Endothelial cell of umbilical vein (primary cell): Measurements from ENCODE around the gene EPC1. TPM values are rescaled to one million over a fixed set of nuclear protein-coding genes. Genes with fewer than 3 reads are reported as not detected.

Source experiments
- BruUV-seq: library from RNA; stranded (reverse); fragments of 400-500 nt; replicated peaks from 2 replicates; lab custom pipeline; 2021; lab: Mats Ljungman, UMichigan
- CTCF ChIA-PET: fragments of 300-600, 350-600 bp; sonication (Branson Sonifier 250); formaldehyde crosslinking; loops from one replicate; lab custom pipeline; 2021; ENCODE audit warnings: antibody characterized with exemption, inconsistent platforms; lab: Charles Lee
- POLR2A ChIA-PET: fragments of 300-600, 350-600 bp; sonication (Branson Sonifier 250); formaldehyde crosslinking; loops from one replicate; lab custom pipeline; 2021; ENCODE audit warnings: antibody characterized with exemption, inconsistent platforms; lab: Charles Lee
- DNase-seq: peaks from one replicate; pipeline ENCODE4 v3.0.0-alpha.2; 2011; ENCODE audit warnings: low read depth, low spot score
- FAIRE-seq: peaks from 2 replicates; lab custom pipeline; 2011; peaks lifted over from hg19 to GRCh38; lab: Jason Lieb, UNC
- H2AFZ ChIP-seq: 2 replicates; pipeline ENCODE4 v1.6.0; 2012; ENCODE audit warnings: low read depth, low read length, control low read depth, inconsistent platforms
- H3K27ac ChIP-seq: 2 replicates; pipeline ENCODE4 v1.5.1; 2011; ENCODE audit warnings: low read depth, mild to moderate bottlenecking, control low read depth, low read length, moderate library complexity; ENCODE audit not compliant: insufficient read depth
- H3K27me3 ChIP-seq, 2 experiments: 2 replicates each; pipeline versions ENCODE4 v1.6.0 to v1.6.1; 2011; ENCODE audit warnings: low read length in 2 of 2, mixed read lengths in 1 of 2; ENCODE audit not compliant: control insufficient read depth in 2 of 2, insufficient read depth in 2 of 2
- H3K36me3 ChIP-seq, 2 experiments: 2 replicates in 1 of 2; 3 replicates in 1 of 2; pipeline ENCODE4 v1.5.1; 2011; ENCODE audit warnings: low read length in 2 of 2, mild to moderate bottlenecking in 1 of 2, moderate library complexity in 1 of 2; ENCODE audit not compliant: control insufficient read depth in 2 of 2, insufficient read depth in 2 of 2; ENCODE audit errors: extremely low read depth in 1 of 2
- H3K4me1 ChIP-seq: 3 replicates; pipeline ENCODE4 v1.5.1; 2011; ENCODE audit warnings: mild to moderate bottlenecking, low read length; ENCODE audit not compliant: control insufficient read depth, insufficient read depth; ENCODE audit errors: extremely low read depth
- H3K4me2 ChIP-seq: 2 replicates; pipeline ENCODE4 v1.6.1; 2011; ENCODE audit warnings: low read length, control low read depth, mixed read lengths; ENCODE audit not compliant: insufficient read depth
- H3K4me3 ChIP-seq, 3 experiments: fragments of 200-600 bp in 1 of 3; sonication (generic), shearing (Covaris generic) in 1 of 3; replicated peaks in 1 of 3; 2 replicates each; pipeline ENCODE4 v1.5.1; 2011 to 2016; ENCODE audit warnings: control low read depth in 3 of 3, low read length in 3 of 3, mild to moderate bottlenecking in 2 of 3, inconsistent platforms in 1 of 3, low read depth in 1 of 3, moderate library complexity in 1 of 3; ENCODE audit not compliant: insufficient read depth in 1 of 3
- H3K79me2 ChIP-seq: 2 replicates; pipeline ENCODE4 v1.6.0; 2012; ENCODE audit warnings: low read length, inconsistent platforms; ENCODE audit not compliant: control insufficient read depth, insufficient read depth
- H3K9ac ChIP-seq: replicated peaks from 2 replicates; pipeline ENCODE3; 2011; ENCODE audit warnings: low read length, control low read depth; ENCODE audit not compliant: insufficient read depth; ENCODE audit errors: extremely low read depth
- H3K9me1 ChIP-seq: replicated peaks from 3 replicates; pipeline ENCODE4 v1.6.0; 2011; ENCODE audit warnings: mild to moderate bottlenecking, low read length; ENCODE audit not compliant: control insufficient read depth, insufficient read depth; ENCODE audit errors: extremely low read depth
- H3K9me3 ChIP-seq: replicated peaks from 2 replicates; pipeline ENCODE4 v1.5.1; 2012; ENCODE audit warnings: low read length, inconsistent platforms; ENCODE audit not compliant: control insufficient read depth, insufficient read depth
- H4K20me1 ChIP-seq: replicated peaks from 2 replicates; pipeline ENCODE3; 2011; ENCODE audit warnings: mild to moderate bottlenecking, low read length; ENCODE audit not compliant: control insufficient read depth, insufficient read depth; ENCODE audit errors: extremely low read depth
- EZH2 ChIP-seq: IDR thresholded peaks from 2 replicates; pipeline ENCODE4 v1.6.1; 2012; ENCODE audit warnings: borderline replicate concordance, low read depth, mild to moderate bottlenecking, moderate library complexity, low read length, inconsistent platforms; ENCODE audit not compliant: severe bottlenecking
- GATA2 ChIP-seq: IDR thresholded peaks from 2 replicates; pipeline ENCODE4 v1.7.0; 2011; ENCODE audit warnings: low read depth, mild to moderate bottlenecking, moderate library complexity, mixed read lengths, low read length; ENCODE audit not compliant: insufficient read length, insufficient read depth
- JUN ChIP-seq: IDR thresholded peaks from 2 replicates; pipeline ENCODE4 v1.6.1; 2011; ENCODE audit warnings: borderline replicate concordance, low read depth; ENCODE audit not compliant: insufficient read length, insufficient read depth
- MYC ChIP-seq: IDR thresholded peaks from one replicate; pipeline ENCODE4 v1.6.1; 2011; ENCODE audit warnings: mild to moderate bottlenecking, low read depth, low read length
- POLR2A ChIP-seq: IDR thresholded peaks from 2 replicates; pipeline ENCODE4 v1.6.1; 2012; ENCODE audit warnings: low read depth, mild to moderate bottlenecking, control low read depth, low read length
- POLR2AphosphoS5 ChIP-seq: IDR thresholded peaks from 2 replicates; pipeline ENCODE4 v1.6.1; 2012; ENCODE audit warnings: low read depth, mild to moderate bottlenecking, control low read depth, low read length, moderate library complexity; ENCODE audit not compliant: insufficient read depth
- dilution Hi-C: fragments of 300-500 bp; cut with MboI; formaldehyde crosslinking; loops from one replicate; pipeline ENCODE4 v1.15.0; 2019; ENCODE audit warnings: low sequenced_read_pairs; ENCODE audit not compliant: extremely low pct_ligation_motif_present
- intact Hi-C: fragments of 100-400 bp; cut with micrococcal nuclease; formaldehyde crosslinking; loops from one replicate; pipeline ENCODE4 v1.10.0; 2022
- polyA plus RNA-seq, 4 experiments: library from polyadenylated mRNA; depleted of rRNA in 3 of 4; stranded (reverse) in 3 of 4; unstranded in 1 of 4; fragments of >200 nt; gene quantifications; 2 replicates each; pipeline versions ENCODE4 v1.2.1 to v1.2.3, GENCODE V29; 2011 to 2012; ENCODE audit warnings: missing spikeins in 1 of 4
- total RNA-seq: library from RNA; stranded (reverse); gene quantifications from 2 replicates; pipeline ENCODE4 v1.2.3, GENCODE V29; 2021
- TF ChIP-seq, protein P1 (sequence below), 2 donors: IDR thresholded peaks; 1 replicate in 1 of 2; 2 replicates in 1 of 2; pipeline ENCODE4 v1.5.1; 2011; ENCODE audit warnings: low read length in 2 of 2, mild to moderate bottlenecking in 2 of 2, moderate library complexity in 2 of 2, control low read depth in 1 of 2, inconsistent platforms in 1 of 2, low read depth in 1 of 2; ENCODE audit not compliant: insufficient read depth in 1 of 2; ENCODE audit errors: extremely low read depth in 1 of 2
- TF ChIP-seq, protein P2 (sequence below): IDR thresholded peaks from 2 replicates; pipeline ENCODE4 v1.6.1; 2011; ENCODE audit not compliant: insufficient read depth, insufficient read length

Gene EPC1
- total and polyA plus RNA-seq, 2 donors (not counting 3 experiments of a cell fraction or from before 2014, with no cell fraction given), result 27.9 to 39.0 TPM

DNA sequence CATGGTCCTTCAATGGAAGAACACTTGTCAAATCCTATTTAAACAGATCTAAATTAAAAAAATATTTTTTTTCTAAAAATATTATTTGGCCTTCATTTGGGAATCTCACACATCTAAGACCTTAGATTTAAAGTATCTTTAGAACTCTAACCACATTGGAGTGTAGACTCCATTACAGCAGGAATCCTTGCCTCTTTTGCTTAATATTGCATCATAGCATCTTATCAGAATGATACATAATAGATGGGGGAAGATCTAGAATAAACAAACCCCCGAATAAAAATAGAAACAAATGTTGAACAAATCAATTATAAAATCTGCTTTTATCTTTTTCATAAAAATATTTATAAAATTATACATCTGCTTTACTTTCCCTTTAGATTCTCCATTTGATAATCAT is 27.6 kb upstream of the EPC1 start:
- BruUV-seq, result no TSS peak
- no peak for FAIRE-seq
- intact Hi-C loops, result loop anchor here (1.0 to 5.0 kb wide), 2 partner anchors 38 to 68 kb away; no protein-coding TSS in a partner anchor
- Histone ChIP-seq H3K9me1 (no peaks in the 10 kb centered on the region), H2AFZ (no peak overlapping the region), H4K20me1 (no peaks in the 10 kb centered on the region), H3K79me2 (peaks cover 27% of the 10 kb centered on the region), H3K36me3 (no peaks in the 10 kb centered on the region), H3K9ac (no peak overlapping the region), H3K27me3 (no peaks in the 10 kb centered on the region), H3K9me3 (no peaks in the 10 kb centered on the region), H3K27ac (no peak overlapping the region), H3K4me1 (peaks cover 12% of the 10 kb centered on the region), H3K4me2 (no peak overlapping the region), H3K4me3 (no peak overlapping the region)
- TF ChIP-seq, protein P1, sequence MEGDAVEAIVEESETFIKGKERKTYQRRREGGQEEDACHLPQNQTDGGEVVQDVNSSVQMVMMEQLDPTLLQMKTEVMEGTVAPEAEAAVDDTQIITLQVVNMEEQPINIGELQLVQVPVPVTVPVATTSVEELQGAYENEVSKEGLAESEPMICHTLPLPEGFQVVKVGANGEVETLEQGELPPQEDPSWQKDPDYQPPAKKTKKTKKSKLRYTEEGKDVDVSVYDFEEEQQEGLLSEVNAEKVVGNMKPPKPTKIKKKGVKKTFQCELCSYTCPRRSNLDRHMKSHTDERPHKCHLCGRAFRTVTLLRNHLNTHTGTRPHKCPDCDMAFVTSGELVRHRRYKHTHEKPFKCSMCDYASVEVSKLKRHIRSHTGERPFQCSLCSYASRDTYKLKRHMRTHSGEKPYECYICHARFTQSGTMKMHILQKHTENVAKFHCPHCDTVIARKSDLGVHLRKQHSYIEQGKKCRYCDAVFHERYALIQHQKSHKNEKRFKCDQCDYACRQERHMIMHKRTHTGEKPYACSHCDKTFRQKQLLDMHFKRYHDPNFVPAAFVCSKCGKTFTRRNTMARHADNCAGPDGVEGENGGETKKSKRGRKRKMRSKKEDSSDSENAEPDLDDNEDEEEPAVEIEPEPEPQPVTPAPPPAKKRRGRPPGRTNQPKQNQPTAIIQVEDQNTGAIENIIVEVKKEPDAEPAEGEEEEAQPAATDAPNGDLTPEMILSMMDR (IDR thresholded peaks at IDR 0.05; ENCODE audit: extremely low read depth in 1 of 2, insufficient read depth in 1 of 2, low read depth in 1 of 2, low read length in 2 of 2), result no peak
- no peak for TF ChIP-seq POLR2A
- no peak for TF ChIP-seq GATA2
- TF ChIP-seq POLR2AphosphoS5, result no peak
- no peak for TF ChIP-seq MYC
- no peak for TF ChIP-seq JUN
- TF ChIP-seq EZH2, result no peak
- TF ChIP-seq, protein P2, sequence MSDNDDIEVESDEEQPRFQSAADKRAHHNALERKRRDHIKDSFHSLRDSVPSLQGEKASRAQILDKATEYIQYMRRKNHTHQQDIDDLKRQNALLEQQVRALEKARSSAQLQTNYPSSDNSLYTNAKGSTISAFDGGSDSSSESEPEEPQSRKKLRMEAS, result no peak
- dilution Hi-C loops, result no loop called here
- ChIA-PET POLR2A (no interaction called here), CTCF (interaction anchor here (1.5 to 1.9 kb wide), 2 partner anchors 29 to 118 kb away, joined by 5 to 6 read pairs; no protein-coding TSS in a partner anchor)
- no peak for DNase-seq
